Astrocyte of the cerebellum (primary cell): ENCODE results near the gene TGIF1.
A peak's percentile ranks its signal among the peaks of the same experiment; 100 is the strongest.

ENCODE experiments used
- DNase-seq: peaks from one replicate; pipeline ENCODE4 v3.0.0-alpha.2; 2011; ENCODE audit warnings: low read depth
- H3K4me3 ChIP-seq: 2 replicates; pipeline ENCODE4 v1.5.1; 2011; ENCODE audit warnings: mild to moderate bottlenecking, low read depth, low read length, moderate library complexity
- CTCF ChIP-seq: IDR thresholded peaks from 2 replicates; pipeline ENCODE4 v1.5.1; 2012; ENCODE audit warnings: low read length, low read depth, moderate library complexity, mild to moderate bottlenecking; ENCODE audit errors: missing control alignments
- in situ Hi-C: cut with HindIII; loops from 2 replicates; pipeline ENCODE4 v1.10.0; 2017; ENCODE audit warnings: low sequenced_read_pairs

The TGIF1 gene

DNA sequence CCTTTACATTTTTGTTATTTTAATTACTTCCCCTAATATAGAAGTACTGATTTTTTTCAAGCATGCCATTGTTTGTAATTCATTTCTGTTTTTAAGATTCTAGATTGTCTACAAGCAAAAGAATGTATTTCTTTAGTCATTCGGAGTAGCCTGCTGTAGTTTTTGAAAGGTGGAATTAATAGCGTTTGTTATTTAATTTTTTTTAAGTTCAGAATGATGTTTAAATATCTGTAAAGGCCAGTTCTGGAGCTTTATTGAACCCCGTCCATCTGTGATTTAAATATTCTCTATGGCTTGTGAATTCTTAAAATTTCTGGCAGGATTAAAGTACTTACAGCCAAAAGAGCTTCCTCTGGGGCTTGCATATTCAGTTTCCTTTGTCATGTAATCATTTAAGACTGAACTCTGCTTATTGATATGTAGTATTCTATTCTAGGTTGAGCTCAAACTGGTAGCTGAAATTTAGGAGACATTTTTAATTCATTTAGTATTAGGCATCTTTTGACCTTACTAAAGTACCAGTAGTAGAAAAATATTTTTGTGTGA is 5.2 kb downstream of the TGIF1 start:
- in situ Hi-C loops: no loop called here
- DNase-seq: no peak
- H3K4me3 ChIP-seq: peak overlapping the region; percentile 99
- no peak for TF ChIP-seq CTCF

GRCh38 chr18:3455907-3456685 is 6.1 kb downstream of the TGIF1 start:
- no peak overlapping the region for H3K4me3 ChIP-seq
- no peak for TF ChIP-seq CTCF
- DNase-seq: no peak
- in situ Hi-C loops: no loop called here

- no peak overlapping the region for H3K4me3 ChIP-seq
- TF ChIP-seq CTCF: no peak
- in situ Hi-C loops: no loop called here
- DNase-seq: no peak
Measured at GRCh38 chr18:3456686-3457069, 6.7 kb downstream of the TGIF1 start.

DNA sequence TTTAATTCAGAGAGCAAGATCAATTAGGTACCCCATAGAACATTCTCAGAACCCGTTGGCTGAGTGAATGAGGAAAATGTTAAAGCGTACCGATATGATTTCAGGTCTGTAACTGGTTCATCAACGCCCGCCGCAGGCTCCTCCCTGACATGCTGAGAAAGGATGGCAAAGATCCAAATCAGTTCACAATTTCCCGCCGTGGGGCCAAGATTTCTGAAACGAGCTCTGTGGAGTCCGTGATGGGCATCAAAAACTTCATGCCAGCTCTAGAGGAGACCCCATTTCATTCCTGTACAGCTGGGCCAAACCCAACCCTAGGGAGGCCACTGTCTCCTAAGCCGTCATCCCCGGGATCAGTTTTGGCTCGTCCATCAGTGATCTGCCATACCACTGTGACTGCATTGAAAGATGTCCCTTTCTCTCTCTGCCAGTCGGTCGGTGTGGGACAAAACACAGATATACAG is 7.3 kb downstream of the TGIF1 start:
- in situ Hi-C loops: no loop called here
- H3K4me3 ChIP-seq: no peak overlapping the region
- no peak for TF ChIP-seq CTCF
- DNase-seq: no peak

- TF ChIP-seq CTCF: no peak
- in situ Hi-C loops: no loop called here
- no peak overlapping the region for H3K4me3 ChIP-seq
- DNase-seq: no peak
Measured at GRCh38 chr18:3458378-3458777, 8.4 kb downstream of the TGIF1 start.

- TF ChIP-seq CTCF: no peak
- H3K4me3 ChIP-seq: no peak overlapping the region
- DNase-seq: no peak
- in situ Hi-C loops: no loop called here
Measured at GRCh38 chr18:3458952-3459853, 9.2 kb downstream of the TGIF1 start.
